ENCODE data around the gene ZNF519. TPM values are rescaled to one million over a fixed set of nuclear protein-coding genes. Genes with fewer than 3 reads are reported as not detected.
A peak's percentile ranks its signal among the peaks of the same experiment; 100 is the strongest.

Gene ZNF519
- total RNA-seq, 1 experiment from 2014 or later = 24.3 TPM

- no peak overlapping the region for H4K91ac ChIP-seq (ENCODE audit: insufficient read length, low read depth, low read length)
- no peaks in the 10 kb centered on the region for H3K4me1 ChIP-seq (ENCODE audit: insufficient read depth, low read length)
- H3K56ac ChIP-seq (ENCODE audit: insufficient read length, low read depth, low read length) = no peak overlapping the region
- no peak overlapping the region for H3K14ac ChIP-seq (ENCODE audit: insufficient read depth, low read length)
- no peaks in the 10 kb centered on the region for H3K4me1 Mint-ChIP-seq
- no peaks in the 10 kb centered on the region for H3K23me2 ChIP-seq (ENCODE audit: insufficient read length, low read depth, low read length, poor library complexity, severe bottlenecking)
- no peak overlapping the region for H2BK15ac ChIP-seq (ENCODE audit: low read depth, low read length)
- H2BK120ac ChIP-seq (ENCODE audit: low read depth, low read length, poor library complexity, severe bottlenecking) = no peak overlapping the region
- H2AFZ ChIP-seq (ENCODE audit: low read length) = no peak overlapping the region
- no peak overlapping the region for H3K27ac ChIP-seq (ENCODE audit: insufficient read length, low read depth, low read length)
- H3K27me3 ChIP-seq (ENCODE audit: insufficient read depth, low read length) = no peaks in the 10 kb centered on the region
- H3K27ac Mint-ChIP-seq = no peak overlapping the region
- no peak overlapping the region for H3K4me2 ChIP-seq (ENCODE audit: insufficient read depth, insufficient read length, low read length)
- H3K36me3 Mint-ChIP-seq (ENCODE audit: insufficient read depth in 1 of 3, low read depth in 3 of 3) = peaks cover 4 to 29% (median 26%) of the 10 kb centered on the region in 3 experiments
- H3K23ac ChIP-seq (ENCODE audit: insufficient read length, low read depth, low read length) = no peak overlapping the region
- H3K27me3 Mint-ChIP-seq (ENCODE audit: low read depth) = no peaks in the 10 kb centered on the region
- no peak overlapping the region for H2AK5ac ChIP-seq (ENCODE audit: insufficient read length, low read length)
- peaks cover 14 to 17% of the 10 kb centered on the region in 2 experiments; a peak in 4 of 5 replicates for H3K9me3 Mint-ChIP-seq
- WGBS (ENCODE audit: extremely low coverage, insufficient read length, low lambda C conversion rate) = no CpG with 5 or more reads among the region's 5 CpGs
- no peak overlapping the region for H3K4ac ChIP-seq (ENCODE audit: low read depth, low read length)
- no peak overlapping the region for H2BK5ac ChIP-seq (ENCODE audit: insufficient read length, low read length)
- no peaks in the 10 kb centered on the region for H3K79me1 ChIP-seq (ENCODE audit: insufficient read depth, low read depth, low read length, poor library complexity, severe bottlenecking)
- H4K5ac ChIP-seq (ENCODE audit: insufficient read length, low read depth, low read length) = no peak overlapping the region
- no peak overlapping the region for H3T11ph ChIP-seq (ENCODE audit: low read length)
- TF ChIP-seq CTCF (conservative IDR thresholded peaks at IDR 0.05) = peak; percentile 76
- H3K18ac ChIP-seq (ENCODE audit: insufficient read length, low read depth, low read length) = no peak overlapping the region
- H2BK12ac ChIP-seq (ENCODE audit: insufficient read length, low read depth, low read length) = no peak overlapping the region
- no peak overlapping the region for H4K8ac ChIP-seq (replicated peaks; ENCODE audit: insufficient read length, low read depth, low read length)
- no peak overlapping the region for H3K9ac ChIP-seq (ENCODE audit: extremely low read depth, insufficient read length, low read length)
- H3K9me3 ChIP-seq (ENCODE audit: control insufficient read depth, low read depth, low read length) = no peaks in the 10 kb centered on the region
- H4K20me1 ChIP-seq (ENCODE audit: control insufficient read depth, insufficient read depth, insufficient read length) = no peaks in the 10 kb centered on the region
- H3K4me3 Mint-ChIP-seq = no peak overlapping the region
- no peak overlapping the region for H2BK20ac ChIP-seq (ENCODE audit: low read depth, low read length, poor library complexity, severe bottlenecking)
- peak; percentile 72 for DNase-seq
- no peaks in the 10 kb centered on the region for H3K79me2 ChIP-seq (ENCODE audit: insufficient read depth, low read length)
Measured at GRCh38 chr18:14074187-14074586, 58.0 kb downstream of the ZNF519 start.
